ENCODE data around the gene EMILIN2. TPM values are rescaled to one million over a fixed set of nuclear protein-coding genes. Genes with fewer than 3 reads are reported as not detected.

Gene EMILIN2
- total and polyA plus RNA-seq, 9 of the 15 experiments (the other 6 are each of a cell fraction or from before 2014, with no cell fraction given) = 0.01 to 0.40 (median 0.19) TPM

GRCh38 chr18:2917259-2918047 is 70.6 kb downstream of the EMILIN2 start:
- Histone ChIP-seq H3K4me2 (ENCODE audit: insufficient read depth, low read length) (no peak overlapping the region), H4K20me1 (replicated peaks; ENCODE audit: control insufficient read depth, insufficient read depth, low read length) (no peaks in the 10 kb centered on the region), H2AFZ (ENCODE audit: low read depth, low read length) (no peak overlapping the region), H3K4me3 (no peak overlapping the region), H3K9me1 (ENCODE audit: control insufficient read depth, insufficient read depth, low read length) (no peaks in the 10 kb centered on the region), H3K27ac (ENCODE audit: extremely low read depth, low read depth, low read length) (no peak overlapping the region), H3K36me3 (ENCODE audit: control insufficient read depth, insufficient read depth, low read length) (peaks cover 58% of the 10 kb centered on the region; the same call in 2 of the 3 replicates), H3K27me3 (ENCODE audit: control insufficient read depth in 2 of 2, insufficient read depth in 2 of 2, low read length in 2 of 2) (no peaks in the 10 kb centered on the region), H3K79me2 (ENCODE audit: control insufficient read depth, insufficient read depth, low read length) (no peaks in the 10 kb centered on the region), H3K4me1 (replicated peaks in 1 of 2; ENCODE audit: control insufficient read depth in 2 of 2, insufficient read depth in 2 of 2, low read length in 2 of 2) (peaks cover 0 to 3% of the 10 kb centered on the region in 2 experiments; a peak in 1 of 5 replicates), H3K9ac (ENCODE audit: insufficient read depth in 1 of 2, low read depth in 2 of 2, low read length in 2 of 2) (no peak overlapping the region), H3K9me3 (replicated peaks; ENCODE audit: control insufficient read depth, insufficient read depth, low read depth, low read length) (no peaks in the 10 kb centered on the region)
- POLR2A ChIA-PET = interaction anchor here (1.1 kb wide), 1 partner anchor 328 kb away, joined by 3 read pairs; no protein-coding TSS in a partner anchor
- CTCF ChIA-PET (ENCODE audit: low intra/inter-chr PET ratio) = no interaction called here
- DNase-seq (ENCODE audit: extremely low read depth in 1 of 4, low spot score in 3 of 4) (no peak), FAIRE-seq (peak; percentile 64), ATAC-seq (no peak)
- TF ChIP-seq SAFB2 (IDR thresholded peaks at IDR 0.05; ENCODE audit: borderline replicate concordance, low read depth, low read length, severe bottlenecking) (no peak), TCFL5 (CRISPR knock-in tag; conservative IDR thresholded peaks at IDR 0.05) (no peak), ZNF717 (CRISPR knock-in tag; IDR thresholded peaks at IDR 0.05) (no peak), ELF4 (CRISPR knock-in tag; IDR thresholded peaks at IDR 0.05) (no peak), SETDB1 (IDR thresholded peaks at IDR 0.05; ENCODE audit: low read length) (no peak), NFRKB (IDR thresholded peaks at IDR 0.05; ENCODE audit: low read depth) (no peak), TFAP4 (CRISPR knock-in tag; IDR thresholded peaks at IDR 0.05; ENCODE audit: borderline replicate concordance) (no peak)
- intact Hi-C loops (cut with micrococcal nuclease) (no loop called here), in situ Hi-C loops (cut with MboI) (no loop called here)
- BruUV-seq (replicated peaks) = no TSS peak
- 84% methylated on average over 16 of the region's 16 CpGs for WGBS (ENCODE audit: insufficient coverage, low coverage, missing lambda C conversion rate)
